PC-3 (cell line): ENCODE data around the gene IGSF23.

Source experiments
- EZH2 ChIP-seq: fragments of 300-600 bp; sonication (generic); IDR thresholded peaks from one replicate; pipeline ENCODE4 v1.6.1; 2017; ENCODE audit warnings: antibody characterized with exemption, mild to moderate bottlenecking, low read length; ENCODE audit not compliant: unreplicated experiment
- EZH2phosphoT487 ChIP-seq: fragments of 300-600 bp; sonication (generic); IDR thresholded peaks from 2 replicates; pipeline ENCODE4 v1.6.1; 2018; ENCODE audit warnings: mild to moderate bottlenecking, antibody characterized with exemption, low read length, borderline replicate concordance
- TF ChIP-seq, protein P1 (sequence below): fragments of 300-600 bp; sonication (generic); conservative IDR thresholded peaks from 2 replicates; pipeline ENCODE4 v1.5.1; 2017; ENCODE audit warnings: antibody characterized with exemption, low read depth, mild to moderate bottlenecking, low read length

DNA sequence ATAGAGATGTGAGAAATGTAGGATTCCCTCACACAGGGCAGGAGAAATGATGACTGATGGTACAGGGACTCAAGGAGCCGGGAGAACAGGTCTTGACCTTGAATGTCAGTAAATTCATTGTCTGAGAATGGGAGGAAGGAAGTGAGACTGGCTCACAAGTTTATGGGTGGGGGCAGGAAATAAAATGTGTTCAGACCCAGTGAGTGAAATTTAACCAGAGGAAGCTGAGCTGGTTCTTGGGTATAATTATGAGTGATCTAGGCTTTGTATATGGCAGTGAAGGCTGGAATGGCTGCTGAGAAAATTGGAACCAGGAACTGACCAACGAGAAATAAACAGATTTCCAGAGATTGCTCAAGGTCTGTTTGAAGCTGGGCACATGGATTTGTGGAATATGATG lies 6.3 kb upstream of the IGSF23 start:
- TF ChIP-seq, protein P1, sequence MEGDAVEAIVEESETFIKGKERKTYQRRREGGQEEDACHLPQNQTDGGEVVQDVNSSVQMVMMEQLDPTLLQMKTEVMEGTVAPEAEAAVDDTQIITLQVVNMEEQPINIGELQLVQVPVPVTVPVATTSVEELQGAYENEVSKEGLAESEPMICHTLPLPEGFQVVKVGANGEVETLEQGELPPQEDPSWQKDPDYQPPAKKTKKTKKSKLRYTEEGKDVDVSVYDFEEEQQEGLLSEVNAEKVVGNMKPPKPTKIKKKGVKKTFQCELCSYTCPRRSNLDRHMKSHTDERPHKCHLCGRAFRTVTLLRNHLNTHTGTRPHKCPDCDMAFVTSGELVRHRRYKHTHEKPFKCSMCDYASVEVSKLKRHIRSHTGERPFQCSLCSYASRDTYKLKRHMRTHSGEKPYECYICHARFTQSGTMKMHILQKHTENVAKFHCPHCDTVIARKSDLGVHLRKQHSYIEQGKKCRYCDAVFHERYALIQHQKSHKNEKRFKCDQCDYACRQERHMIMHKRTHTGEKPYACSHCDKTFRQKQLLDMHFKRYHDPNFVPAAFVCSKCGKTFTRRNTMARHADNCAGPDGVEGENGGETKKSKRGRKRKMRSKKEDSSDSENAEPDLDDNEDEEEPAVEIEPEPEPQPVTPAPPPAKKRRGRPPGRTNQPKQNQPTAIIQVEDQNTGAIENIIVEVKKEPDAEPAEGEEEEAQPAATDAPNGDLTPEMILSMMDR = no peak
- TF ChIP-seq EZH2 (no peak), EZH2phosphoT487 (no peak)
